Prostate gland (tissue), 2 donors: ENCODE measurements around the gene TMEM266.

Experiments
- CTCF ChIP-seq, 4 experiments: fragments of 200-600 bp in 2 of 4; fragments of 450-650 bp in 2 of 4; sonication (generic) in 2 of 4; IDR thresholded peaks; 1 replicate in 3 of 4; 2 replicates in 1 of 4; pipeline ENCODE4 v1.5.1; 2016 to 2019; ENCODE audit warnings: antibody characterized with exemption in 4 of 4, mild to moderate bottlenecking in 2 of 4, moderate library complexity in 2 of 4
- POLR2A ChIP-seq: fragments of 450-650 bp; IDR thresholded peaks from one replicate; pipeline ENCODE4 v1.6.1; 2016; ENCODE audit warnings: antibody characterized with exemption, mild to moderate bottlenecking

DNA sequence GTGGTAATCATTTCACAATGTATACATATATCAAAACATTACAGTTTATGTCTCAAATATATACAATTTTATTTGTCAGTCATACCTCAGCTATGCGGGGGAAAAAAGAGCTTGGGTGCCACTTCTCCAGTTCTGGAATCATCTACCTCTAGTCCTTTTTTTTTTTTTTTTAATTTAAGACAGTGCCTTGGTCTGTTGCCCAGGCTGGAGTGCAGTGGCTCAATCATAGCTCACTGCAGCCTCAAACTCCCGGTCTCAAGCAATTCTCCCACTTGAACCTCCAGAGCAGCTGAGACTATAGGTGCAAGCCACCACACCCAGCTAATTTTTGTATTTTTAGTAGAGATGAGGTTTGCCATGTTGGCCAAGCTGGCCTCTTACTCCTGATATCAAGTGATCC is 67.4 kb downstream of the TMEM266 start:
- no peak for TF ChIP-seq CTCF (IDR thresholded peaks at IDR 0.05)
- no peak for TF ChIP-seq POLR2A
